ENCODE measurements around the gene TSPAN12. TPM values are rescaled to one million over a fixed set of nuclear protein-coding genes. Genes with fewer than 3 reads are reported as not detected.
"Not testable (repeated sequence)": the region's sequence is repeated elsewhere in the genome, so short reads cannot be mapped to it uniquely, and the experiment has no call there.

The TSPAN12 gene
- total and polyA plus RNA-seq, 2 donors (not counting 3 experiments of a cell fraction or from before 2014, with no cell fraction given) = 9.3 to 19.8 TPM

GRCh38 chr7:120781924-120782323 lies 76.0 kb downstream of the TSPAN12 start:
- H3K9me3 ChIP-seq (replicated peaks; ENCODE audit: control insufficient read depth, insufficient read depth, low read length); H3K27me3 ChIP-seq (ENCODE audit: control insufficient read depth in 2 of 2, insufficient read depth in 2 of 2, low read length in 2 of 2); FAIRE-seq; H3K36me3 ChIP-seq (ENCODE audit: control insufficient read depth in 2 of 2, extremely low read depth in 1 of 2, insufficient read depth in 2 of 2, low read length in 2 of 2); intact Hi-C loops (cut with micrococcal nuclease); dilution Hi-C loops (cut with MboI; ENCODE audit: extremely low pct_ligation_motif_present, low sequenced_read_pairs); DNase-seq (ENCODE audit: low read depth, low spot score); H3K4me3 ChIP-seq (replicated peaks in 1 of 3; ENCODE audit: insufficient read depth in 1 of 3, low read depth in 1 of 3, low read length in 3 of 3); H3K27ac ChIP-seq (ENCODE audit: insufficient read depth, low read depth, low read length); POLR2A ChIA-PET; H2AFZ ChIP-seq (ENCODE audit: low read depth, low read length); BruUV-seq (replicated peaks); H3K9me1 ChIP-seq (replicated peaks; ENCODE audit: control insufficient read depth, extremely low read depth, insufficient read depth, low read length); H3K4me2 ChIP-seq (ENCODE audit: insufficient read depth, low read length); H3K4me1 ChIP-seq (ENCODE audit: control insufficient read depth, extremely low read depth, insufficient read depth, low read length); H4K20me1 ChIP-seq (replicated peaks; ENCODE audit: control insufficient read depth, extremely low read depth, insufficient read depth, low read length); H3K9ac ChIP-seq (replicated peaks; ENCODE audit: extremely low read depth, insufficient read depth, low read length); H3K79me2 ChIP-seq (ENCODE audit: control insufficient read depth, insufficient read depth, low read length): not testable (repeated sequence)
- CTCF ChIA-PET = interaction anchor here (0.9 kb wide), 1 partner anchor 10 kb away, joined by 3 read pairs; no protein-coding TSS in a partner anchor

- TF ChIP-seq MYC (IDR thresholded peaks at IDR 0.05; ENCODE audit: low read depth, low read length) (no peak), EZH2 (IDR thresholded peaks at IDR 0.05; ENCODE audit: borderline replicate concordance, low read depth, low read length, severe bottlenecking) (no peak), POLR2A (IDR thresholded peaks at IDR 0.05; ENCODE audit: low read depth, low read length) (no peak), FOS (IDR thresholded peaks at IDR 0.05; ENCODE audit: borderline replicate concordance, insufficient read depth, low read length) (no peak), CTCF (IDR thresholded peaks at IDR 0.05; ENCODE audit: extremely low read depth in 1 of 2, insufficient read depth in 1 of 2, low read depth in 1 of 2, low read length in 2 of 2) (no peak), GATA2 (IDR thresholded peaks at IDR 0.05; ENCODE audit: insufficient read depth, insufficient read length, low read depth, low read length) (no peak), POLR2AphosphoS5 (IDR thresholded peaks at IDR 0.05; ENCODE audit: insufficient read depth, low read depth, low read length) (no peak), JUN (IDR thresholded peaks at IDR 0.05; ENCODE audit: borderline replicate concordance, insufficient read depth, insufficient read length, low read depth) (no peak), MAX (IDR thresholded peaks at IDR 0.05; ENCODE audit: insufficient read depth, insufficient read length) (no peak)
- no peaks in the 10 kb centered on the region for H4K20me1 ChIP-seq (replicated peaks; ENCODE audit: control insufficient read depth, extremely low read depth, insufficient read depth, low read length)
- no peaks in the 10 kb centered on the region for H3K36me3 ChIP-seq (ENCODE audit: control insufficient read depth in 2 of 2, extremely low read depth in 1 of 2, insufficient read depth in 2 of 2, low read length in 2 of 2)
- POLR2A ChIA-PET = no interaction called here
- no peak overlapping the region for H2AFZ ChIP-seq (ENCODE audit: low read depth, low read length)
- CTCF ChIA-PET = no interaction called here
- no peak for DNase-seq (ENCODE audit: low read depth, low spot score)
- no peak overlapping the region for H3K9ac ChIP-seq (replicated peaks; ENCODE audit: extremely low read depth, insufficient read depth, low read length)
- no peak for FAIRE-seq
- H3K4me3 ChIP-seq (replicated peaks in 1 of 3; ENCODE audit: insufficient read depth in 1 of 3, low read depth in 1 of 3, low read length in 3 of 3) = no peak overlapping the region
- H3K4me2 ChIP-seq (ENCODE audit: insufficient read depth, low read length) = no peak overlapping the region
- BruUV-seq (replicated peaks) = no TSS peak
- H3K9me3 ChIP-seq (replicated peaks; ENCODE audit: control insufficient read depth, insufficient read depth, low read length) = no peaks in the 10 kb centered on the region
- intact Hi-C loops (cut with micrococcal nuclease) = no loop called here
- no peaks in the 10 kb centered on the region for H3K79me2 ChIP-seq (ENCODE audit: control insufficient read depth, insufficient read depth, low read length)
- no peak overlapping the region for H3K27ac ChIP-seq (ENCODE audit: insufficient read depth, low read depth, low read length)
- no peaks in the 10 kb centered on the region for H3K27me3 ChIP-seq (ENCODE audit: control insufficient read depth in 2 of 2, insufficient read depth in 2 of 2, low read length in 2 of 2)
- H3K4me1 ChIP-seq (ENCODE audit: control insufficient read depth, extremely low read depth, insufficient read depth, low read length) = no peaks in the 10 kb centered on the region
- H3K9me1 ChIP-seq (replicated peaks; ENCODE audit: control insufficient read depth, extremely low read depth, insufficient read depth, low read length) = no peaks in the 10 kb centered on the region
- dilution Hi-C loops (cut with MboI; ENCODE audit: extremely low pct_ligation_motif_present, low sequenced_read_pairs) = no loop called here
Observed at GRCh38 chr7:120780938-120781337, 77.0 kb downstream of the TSPAN12 start.

GRCh38 chr7:120780451-120780850 lies 77.5 kb downstream of the TSPAN12 start:
- H3K9ac ChIP-seq (replicated peaks; ENCODE audit: extremely low read depth, insufficient read depth, low read length); BruUV-seq (replicated peaks); CTCF ChIA-PET; intact Hi-C loops (cut with micrococcal nuclease); FAIRE-seq; H4K20me1 ChIP-seq (replicated peaks; ENCODE audit: control insufficient read depth, extremely low read depth, insufficient read depth, low read length); H2AFZ ChIP-seq (ENCODE audit: low read depth, low read length); H3K4me2 ChIP-seq (ENCODE audit: insufficient read depth, low read length); H3K79me2 ChIP-seq (ENCODE audit: control insufficient read depth, insufficient read depth, low read length); H3K36me3 ChIP-seq (ENCODE audit: control insufficient read depth in 2 of 2, extremely low read depth in 1 of 2, insufficient read depth in 2 of 2, low read length in 2 of 2); H3K9me1 ChIP-seq (replicated peaks; ENCODE audit: control insufficient read depth, extremely low read depth, insufficient read depth, low read length); H3K9me3 ChIP-seq (replicated peaks; ENCODE audit: control insufficient read depth, insufficient read depth, low read length); H3K27me3 ChIP-seq (ENCODE audit: control insufficient read depth in 2 of 2, insufficient read depth in 2 of 2, low read length in 2 of 2); dilution Hi-C loops (cut with MboI; ENCODE audit: extremely low pct_ligation_motif_present, low sequenced_read_pairs); H3K4me3 ChIP-seq (replicated peaks in 1 of 3; ENCODE audit: insufficient read depth in 1 of 3, low read depth in 1 of 3, low read length in 3 of 3); DNase-seq (ENCODE audit: low read depth, low spot score); H3K4me1 ChIP-seq (ENCODE audit: control insufficient read depth, extremely low read depth, insufficient read depth, low read length); POLR2A ChIA-PET; H3K27ac ChIP-seq (ENCODE audit: insufficient read depth, low read depth, low read length): not testable (repeated sequence)

Data from endothelial cell of umbilical vein (primary cell).